ENCODE measurements around the gene NPR1.

DNA sequence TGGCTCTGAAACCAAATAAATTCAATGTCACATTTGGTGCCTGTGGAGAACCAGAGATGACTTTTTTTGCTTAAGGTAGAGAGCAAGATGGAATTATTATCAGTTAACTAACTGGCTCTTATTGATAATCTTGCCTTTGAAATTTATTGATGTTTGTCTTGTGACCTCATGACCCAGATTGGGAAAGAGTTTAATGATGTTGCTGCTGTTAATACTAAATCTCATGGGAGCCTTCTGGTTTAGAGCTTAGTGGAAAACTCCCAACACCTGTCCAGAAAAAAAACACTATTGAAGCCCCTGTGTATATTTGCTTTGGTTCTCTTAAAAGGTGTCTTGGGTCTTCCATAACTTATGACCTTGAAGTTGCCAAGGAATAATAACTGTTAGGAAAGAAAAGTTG, 34.7 kb upstream of the NPR1 start:
- TF ChIP-seq CTCF (IDR thresholded peaks at IDR 0.05), result no peak
- TF ChIP-seq ELF4 (CRISPR knock-in tag; IDR thresholded peaks at IDR 0.05; ENCODE audit: low read depth), result no peak
- TF ChIP-seq ETV6 (CRISPR knock-in tag; IDR thresholded peaks at IDR 0.05), result no peak
- TF ChIP-seq CREM (CRISPR knock-in tag; IDR thresholded peaks at IDR 0.05), result no peak
